Activated CD8-positive, alpha-beta T cell treated with anti-CD3 and anti-CD28 coated beads for 36 hours (primary cell): ENCODE measurements around the gene E2F1. TPM values are rescaled to one million over a fixed set of nuclear protein-coding genes. Genes with fewer than 3 reads are reported as not detected.
A peak's percentile ranks its signal among the peaks of the same experiment; 100 is the strongest.

Experiments used
- ATAC-seq: fragments of 200-7000 bp; cut with Tn5 transposase; one replicate; pipeline ENCODE4 v1.10.0; 2021; ENCODE audit warnings: mild to moderate bottlenecking, moderate library complexity
- CTCF ChIA-PET: fragments of 350-600 bp; sonication (Branson Sonifier 250); formaldehyde crosslinking; loops from one replicate; lab custom pipeline; 2021; ENCODE audit warnings: antibody characterized with exemption; lab: Charles Lee
- POLR2A ChIA-PET: fragments of 350-600 bp; sonication (Branson Sonifier 250); formaldehyde crosslinking; loops from one replicate; lab custom pipeline; 2021; ENCODE audit warnings: antibody characterized with exemption; lab: Charles Lee
- DNase-seq: peaks from one replicate; pipeline ENCODE4 v3.0.0-alpha.2; 2020
- H3K27ac Mint-ChIP-seq: one replicate; pipeline ENCODE4 v1.8.0; 2021; ENCODE audit warnings: mild to moderate bottlenecking, mixed read lengths
- H3K27me3 Mint-ChIP-seq: one replicate; pipeline ENCODE4 v1.8.0; 2021; ENCODE audit warnings: mixed read lengths
- H3K36me3 Mint-ChIP-seq: one replicate; pipeline ENCODE4 v1.8.0; 2021; ENCODE audit warnings: low read depth, mixed read lengths
- H3K4me1 Mint-ChIP-seq: one replicate; pipeline ENCODE4 v1.8.0; 2021; ENCODE audit warnings: low read depth, mixed read lengths
- H3K4me3 Mint-ChIP-seq: one replicate; pipeline ENCODE4 v1.8.0; 2021; ENCODE audit warnings: mild to moderate bottlenecking, moderate library complexity, mixed read lengths
- H3K9me3 Mint-ChIP-seq: one replicate; pipeline ENCODE4 v1.8.0; 2021; ENCODE audit warnings: mixed read lengths
- CTCF ChIP-seq: fragments of 200-600 bp; IDR thresholded peaks from one replicate; pipeline ENCODE4 v1.8.0; 2022; ENCODE audit warnings: antibody characterized with exemption, mild to moderate bottlenecking
- intact Hi-C: fragments of 100-400 bp; cut with micrococcal nuclease; formaldehyde crosslinking; loops from one replicate; pipeline ENCODE4 v1.10.0; 2022
- total RNA-seq, 2 experiments: library from RNA; stranded (reverse); gene quantifications; one replicate each; pipeline ENCODE4 v1.2.3, GENCODE V29; 2021

E2F1 gene
- total RNA-seq, 2 experiments from 2014 or later, result 71.2 to 72.0 TPM

GRCh38 chr20:33667245-33667675 is 18.9 kb downstream of the E2F1 start:
- DNase-seq (peak; percentile 56), ATAC-seq (peak; percentile 3)
- Mint-ChIP-seq H3K9me3 (no peaks in the 10 kb centered on the region), H3K27me3 (no peaks in the 10 kb centered on the region), H3K4me1 (peaks cover 37% of the 10 kb centered on the region), H3K27ac (peak overlapping the region; percentile 84), H3K36me3 (peaks cover 10% of the 10 kb centered on the region), H3K4me3 (peak overlapping the region; percentile 83)
- TF ChIP-seq CTCF, result no peak
- ChIA-PET POLR2A (interaction anchor here (0.8 to 15.4 kb wide), 13 partner anchors 10 to 251 kb away, joined by 3 to 262 read pairs (median 4); partner anchors contain the start of genes NECAB3, PXMP4, SNTA1 and ZNF341), CTCF (interaction anchor here (0.6 to 5.3 kb wide), 31 partner anchors 8 to 446 kb away, joined by 3 to 71 read pairs (median 5); partner anchors contain the start of genes CBFA2T2, CDK5RAP1, PXMP4 and SNTA1)
- intact Hi-C loops, result loop anchor here (5.0 kb wide), 2 partner anchors 65 to 210 kb away; partner anchors contain the start of gene ZNF341

- ChIA-PET POLR2A (interaction anchor here (0.8 to 15.4 kb wide), 10 partner anchors 9 to 223 kb away, joined by 3 to 262 read pairs (median 7); partner anchors contain the start of genes NECAB3, PXMP4, SNTA1 and ZNF341), CTCF (interaction anchor here (0.7 to 5.3 kb wide), 19 partner anchors 9 to 266 kb away, joined by 3 to 71 read pairs (median 7); partner anchors contain the start of genes CBFA2T2, CDK5RAP1, SNTA1 and ZNF341)
- TF ChIP-seq CTCF, result no peak
- peak within 1 kb of the TSS; percentile 83 for H3K4me3 Mint-ChIP-seq
- peak within 1 kb of the TSS; percentile 90 for H3K27ac Mint-ChIP-seq
- H3K27me3 Mint-ChIP-seq, result no peaks in the 10 kb centered on the region
- peaks cover 37% of the 10 kb centered on the region for H3K4me1 Mint-ChIP-seq
- DNase-seq (peak; percentile 93), ATAC-seq (peak; percentile 70)
- H3K9me3 Mint-ChIP-seq, result no peaks in the 10 kb centered on the region
- intact Hi-C loops, result loop anchor here (5.0 kb wide), 2 partner anchors 66 to 209 kb away; partner anchors contain the start of gene ZNF341
- peaks cover 10% of the 10 kb centered on the region for H3K36me3 Mint-ChIP-seq
These were observed 19.6 kb downstream of the E2F1 start, which contains the start of gene ACTL10 for GRCh38 chr20:33666293-33667244. Gene ACTL10 (plus strand): TSS chr20:33666943. CDS start chr20:33667498, 555 bp downstream.

- H3K4me3 Mint-ChIP-seq, result peak overlapping the region; percentile 67
- H3K9me3 Mint-ChIP-seq, result no peaks in the 10 kb centered on the region
- intact Hi-C loops, result loop anchor here (5.0 kb wide), 2 partner anchors 68 to 207 kb away; partner anchors contain the start of gene ZNF341
- no peaks in the 10 kb centered on the region for H3K27me3 Mint-ChIP-seq
- peaks cover 10% of the 10 kb centered on the region for H3K36me3 Mint-ChIP-seq
- peak overlapping the region; percentile 72 for H3K27ac Mint-ChIP-seq
- DNase-seq (peak; percentile 36), ATAC-seq (no peak)
- POLR2A ChIA-PET, result interaction anchor here (0.6 to 15.4 kb wide), 6 partner anchors 8 to 222 kb away, joined by 3 to 262 read pairs (median 6); partner anchors contain the start of gene NECAB3
- CTCF ChIA-PET, result interaction anchor here (0.7 to 4.7 kb wide), 5 partner anchors 12 to 220 kb away, joined by 3 to 30 read pairs (median 4); partner anchors contain the start of gene SNTA1
- H3K4me1 Mint-ChIP-seq, result peaks cover 37% of the 10 kb centered on the region
- no peak for TF ChIP-seq CTCF
These were observed 21.4 kb downstream of the E2F1 start for GRCh38 chr20:33664762-33665144.

- no peak for ATAC-seq
- H3K4me1 Mint-ChIP-seq, result peaks cover 37% of the 10 kb centered on the region
- H3K9me3 Mint-ChIP-seq, result no peaks in the 10 kb centered on the region
- no peaks in the 10 kb centered on the region for H3K27me3 Mint-ChIP-seq
- no peak for DNase-seq
- H3K36me3 Mint-ChIP-seq, result peaks cover 10% of the 10 kb centered on the region
- ChIA-PET POLR2A (interaction anchor here (0.6 to 15.4 kb wide), 9 partner anchors 8 to 221 kb away, joined by 3 to 262 read pairs (median 4); partner anchors contain the start of gene NECAB3), CTCF (interaction anchor here (0.7 to 4.7 kb wide), 7 partner anchors 12 to 219 kb away, joined by 3 to 30 read pairs (median 4); partner anchors contain the start of gene SNTA1)
- TF ChIP-seq CTCF, result no peak
- intact Hi-C loops, result no loop called here
- H3K27ac Mint-ChIP-seq, result peak overlapping the region; percentile 72
- peak overlapping the region; percentile 67 for H3K4me3 Mint-ChIP-seq
These were observed 22.0 kb downstream of the E2F1 start for GRCh38 chr20:33664085-33664761.
